Measurements from ENCODE around the gene CWC25.

- TF ChIP-seq CTCF (IDR thresholded peaks at IDR 0.05), result no peak
- no peak for TF ChIP-seq POLR2A (IDR thresholded peaks at IDR 0.05)
These were observed 28.5 kb downstream of the CWC25 start for GRCh38 chr17:38796451-38797157.

All from thyroid gland (tissue), 4 donors.